Peyer's patch (tissue), 4 donors: ENCODE data around the gene PRAC2.

Source experiments
- CTCF ChIP-seq, 6 experiments: fragments of 450-650 bp in 4 of 6; fragments of 200-600 bp in 2 of 6; sonication (generic) in 1 of 6; IDR thresholded peaks; one replicate each; pipeline ENCODE4 v1.5.1; 2017 to 2019; ENCODE audit warnings: antibody characterized with exemption in 6 of 6, mild to moderate bottlenecking in 3 of 6, moderate library complexity in 1 of 6
- POLR2A ChIP-seq, 2 donors: fragments of 450-650 bp; IDR thresholded peaks; one replicate each; pipeline ENCODE4 v1.5.1; 2017; ENCODE audit warnings: antibody characterized with exemption in 2 of 2, mild to moderate bottlenecking in 2 of 2, moderate library complexity in 2 of 2

- no peak for TF ChIP-seq CTCF (IDR thresholded peaks at IDR 0.05)
- no peak for TF ChIP-seq POLR2A (IDR thresholded peaks at IDR 0.05)
Observed at GRCh38 chr17:48720266-48721008, 2.5 kb upstream of the PRAC2 start.
